GM21786 (cell line): ENCODE data around the gene CLN5.

Experiments
- ATAC-seq: cut with Tn5 transposase; IDR thresholded peaks from one replicate; pipeline ENCODE4 v1.9.1; 2021; ENCODE audit not compliant: unreplicated experiment

The CLN5 gene

GRCh38 chr13:77016888-77017623, 25.2 kb downstream of the CLN5 start:
- ATAC-seq = no peak

DNA sequence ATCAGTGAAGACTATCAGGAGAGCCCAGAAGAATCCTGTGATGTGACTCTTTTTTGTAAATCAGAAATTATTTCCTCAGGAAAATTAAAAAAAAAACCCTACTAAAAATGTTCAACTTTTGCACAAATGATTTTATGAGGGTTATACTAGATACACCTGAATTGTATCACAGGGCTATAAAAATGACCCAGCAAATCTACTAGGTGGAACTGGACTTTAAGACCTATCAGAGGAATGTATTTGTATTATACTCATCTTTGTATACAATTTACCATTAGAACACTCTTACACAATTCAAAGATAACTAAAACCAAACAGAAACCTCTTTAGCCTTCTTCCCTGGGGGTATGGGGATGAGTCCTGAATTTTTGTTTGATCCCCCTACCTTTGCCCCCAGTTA, 27.9 kb downstream of the CLN5 start:
- ATAC-seq = no peak

DNA sequence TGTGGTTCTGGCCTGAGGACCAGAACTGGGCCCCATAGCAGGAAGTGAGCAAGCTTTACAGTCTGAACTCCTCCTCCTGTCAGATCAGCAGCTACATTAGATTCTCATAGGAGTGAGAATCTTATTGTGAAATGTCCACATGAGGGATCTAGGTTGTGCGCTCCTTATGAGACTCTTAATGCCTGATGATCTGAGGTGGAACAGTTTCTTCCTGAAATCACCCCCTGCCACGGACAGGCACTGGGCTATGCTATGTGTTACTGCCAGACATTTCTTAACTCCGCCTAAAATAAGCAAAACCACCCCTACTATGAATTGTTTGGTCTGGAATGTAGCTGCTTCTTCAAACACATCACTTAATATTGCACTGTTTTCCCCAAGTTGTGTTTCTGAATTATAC, 30.5 kb downstream of the CLN5 start:
- ATAC-seq = no peak

DNA sequence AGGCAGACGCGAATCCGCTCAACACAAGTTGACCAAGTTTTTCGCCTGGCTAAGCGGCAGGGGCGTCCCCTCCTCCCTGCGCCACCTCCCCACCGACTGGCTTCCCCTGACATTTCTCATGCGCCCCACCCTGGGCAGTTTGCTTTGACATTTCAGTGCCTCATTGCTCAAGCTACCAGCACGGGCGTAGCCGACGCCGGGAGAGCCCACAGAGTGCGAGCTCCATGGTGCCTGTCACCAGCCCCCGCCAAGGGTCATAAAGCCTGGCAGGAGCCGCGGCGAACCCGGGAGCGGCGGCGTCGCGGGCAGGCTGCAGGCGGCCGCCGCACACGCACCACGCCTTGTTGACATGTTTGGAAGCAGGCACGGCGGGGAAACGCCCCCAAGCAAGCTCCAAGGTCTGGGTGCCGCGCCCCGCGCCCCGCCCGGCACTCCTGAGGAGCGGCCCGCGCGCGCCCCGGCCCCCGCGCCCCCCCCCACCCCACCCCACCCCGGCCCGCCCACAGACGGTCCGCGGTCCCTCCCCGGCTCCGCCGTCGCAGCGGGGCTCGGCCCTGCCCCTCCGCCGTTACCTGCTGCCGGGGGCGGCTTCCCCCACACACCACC, 34.5 kb downstream of the CLN5 start:
- peak; percentile 61 for ATAC-seq

DNA sequence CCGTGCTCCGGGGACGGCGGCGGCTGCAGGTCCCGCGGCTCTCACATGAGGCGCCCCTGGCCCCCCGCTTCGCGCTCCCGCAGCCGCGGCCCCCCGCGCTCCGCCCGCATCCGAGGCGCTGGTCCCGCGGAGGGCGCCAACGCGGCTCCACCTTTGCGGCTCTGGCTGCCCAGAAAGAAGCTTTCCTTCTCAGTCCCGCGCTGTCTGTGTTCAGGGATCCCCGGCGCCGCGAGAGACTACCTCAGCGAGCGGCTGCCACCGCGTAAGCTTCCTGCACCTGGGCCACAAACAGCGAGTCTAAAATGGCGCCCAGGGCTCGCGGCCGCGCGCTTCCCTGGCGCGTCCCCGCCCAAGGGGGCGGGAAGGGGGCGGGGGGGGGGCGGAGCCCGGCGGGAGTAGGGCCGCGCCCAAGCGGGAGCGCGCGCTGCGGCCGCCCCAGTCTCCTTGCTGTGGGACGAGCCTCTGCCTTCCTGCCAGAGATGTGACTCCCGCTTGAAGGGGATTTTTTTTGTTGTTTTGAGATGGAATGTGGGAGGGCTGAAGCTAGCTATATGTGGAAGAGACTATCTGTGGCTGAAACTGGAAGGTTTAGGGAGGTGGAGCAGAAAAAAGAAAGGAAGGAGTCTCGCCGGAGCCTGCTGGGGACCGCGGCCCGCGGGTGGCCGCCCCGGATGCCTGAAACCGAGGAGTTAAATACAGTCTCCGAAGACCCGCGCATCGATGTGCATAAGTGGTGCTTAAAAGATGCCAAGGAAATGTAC, 35.2 kb downstream of the CLN5 start, which contains the start of gene FBXL3:
Gene FBXL3 (minus strand): TSS at position 299 of the 761 bp plus-strand sequence. CDS start 5,299 bp downstream, outside the sequence.
- ATAC-seq = peak; percentile 51

GRCh38 chr13:77028202-77028601, 36.3 kb downstream of the CLN5 start:
- ATAC-seq = no peak

- ATAC-seq = no peak
Observed at GRCh38 chr13:77029436-77029835, 37.6 kb downstream of the CLN5 start.

- ATAC-seq = no peak
Observed at GRCh38 chr13:77031656-77032243, 39.9 kb downstream of the CLN5 start.

- no peak for ATAC-seq
Observed at GRCh38 chr13:77033717-77034302, 41.9 kb downstream of the CLN5 start.

DNA sequence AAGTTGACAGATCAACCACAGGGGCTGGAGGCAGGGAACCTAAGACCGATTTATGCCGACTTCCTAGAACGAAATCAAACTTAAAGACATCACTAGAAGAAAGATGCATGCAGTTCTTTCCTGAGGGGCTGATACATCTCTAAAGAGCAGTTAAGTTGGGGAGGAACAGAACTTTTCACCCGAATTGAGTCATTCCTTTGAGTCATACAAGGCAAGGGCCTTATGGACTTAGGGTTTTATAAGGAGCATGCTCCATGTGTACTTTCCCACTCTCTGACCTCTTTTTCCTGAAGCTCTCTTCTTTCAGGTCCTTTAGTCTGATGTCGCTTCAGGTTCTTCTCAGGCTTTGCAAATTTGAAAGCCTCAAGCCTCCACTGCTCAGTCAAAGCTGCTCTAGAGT, 43.0 kb downstream of the CLN5 start:
- no peak for ATAC-seq

DNA sequence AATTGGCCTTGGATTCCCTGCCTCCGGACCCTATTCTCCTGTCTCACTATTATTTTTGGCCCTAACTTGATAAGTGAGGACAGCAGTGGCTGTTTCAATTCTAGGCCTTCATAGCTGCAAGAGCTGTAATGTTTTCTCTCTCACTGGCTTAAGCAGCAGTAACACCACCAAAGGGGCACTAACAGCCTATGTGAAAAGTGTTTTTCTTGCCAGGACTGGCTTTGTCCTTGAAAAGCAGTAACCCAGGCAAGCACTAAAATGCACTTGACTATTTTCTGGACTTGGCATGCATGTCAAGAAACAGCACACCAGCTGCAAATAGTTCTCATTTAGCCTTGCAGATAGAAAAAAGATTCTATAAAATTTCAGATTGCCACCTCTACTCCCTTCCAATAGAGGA, 44.4 kb downstream of the CLN5 start:
- ATAC-seq = no peak

DNA sequence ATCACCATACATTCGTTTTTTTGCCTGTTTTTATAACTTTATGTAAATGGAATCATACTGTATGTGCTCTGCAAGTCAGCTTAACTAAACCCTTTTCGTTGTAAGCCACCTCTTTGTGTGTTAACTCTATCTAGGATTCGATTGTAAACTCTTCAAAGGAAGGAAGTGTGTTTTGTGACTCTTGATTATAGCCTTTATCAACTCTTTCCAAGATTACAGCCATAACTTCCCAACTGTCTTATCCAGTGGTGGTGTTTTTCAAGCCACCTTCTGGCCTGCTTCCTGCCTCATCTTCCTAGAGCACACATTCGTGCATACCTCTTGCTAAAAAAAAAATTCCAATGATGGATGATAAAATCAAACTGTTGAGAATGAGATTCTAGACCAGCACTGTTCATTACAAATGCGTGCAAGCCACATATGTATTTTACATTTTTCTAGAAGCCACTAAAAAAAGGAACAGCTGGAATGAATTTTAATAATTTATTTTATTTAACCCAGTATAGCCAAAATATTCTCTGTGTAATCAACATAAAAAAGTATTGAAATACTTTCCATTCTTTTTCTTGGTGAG, 47.1 kb downstream of the CLN5 start:
- no peak for ATAC-seq

DNA sequence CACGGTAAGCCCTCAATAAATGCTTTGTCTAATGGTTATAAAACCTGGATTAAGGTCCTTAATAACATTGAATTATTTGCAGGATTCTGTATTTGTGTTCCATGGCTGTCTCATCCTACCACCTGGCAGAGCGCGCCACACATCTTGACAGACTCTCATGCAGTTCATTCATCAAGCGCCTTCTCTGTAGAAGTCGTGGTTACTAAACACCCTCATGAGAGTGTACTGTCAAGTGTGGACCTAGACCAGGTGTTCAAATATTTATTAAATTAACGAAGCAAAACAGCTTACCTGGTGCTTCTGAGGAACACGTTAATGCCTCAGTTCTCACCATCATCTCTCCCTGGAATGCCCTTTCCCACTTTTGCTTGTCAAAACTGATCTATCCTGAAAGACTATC, 48.2 kb downstream of the CLN5 start:
- no peak for ATAC-seq

DNA sequence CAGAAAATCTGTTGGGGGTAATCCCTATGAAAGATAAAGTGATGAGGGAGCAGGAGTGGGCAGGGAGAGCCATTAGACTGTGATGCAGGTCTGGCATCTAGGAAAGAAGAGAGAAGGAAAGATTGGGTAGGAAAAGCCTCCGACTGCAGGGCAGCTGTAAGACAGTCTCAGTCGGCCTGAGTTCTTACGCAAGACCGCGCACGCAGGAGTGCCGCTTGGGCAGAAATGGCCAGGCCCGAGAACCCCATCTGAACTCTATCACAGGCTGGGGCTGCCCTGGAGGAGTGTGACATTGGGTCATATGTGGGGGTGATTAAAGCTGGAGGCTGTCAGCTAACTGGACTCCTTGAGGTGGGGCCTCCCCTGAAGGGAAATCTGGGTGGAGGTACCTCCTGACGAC, 49.0 kb downstream of the CLN5 start:
- ATAC-seq = no peak

- ATAC-seq = no peak
Observed at GRCh38 chr13:77042566-77043177, 50.8 kb downstream of the CLN5 start.

DNA sequence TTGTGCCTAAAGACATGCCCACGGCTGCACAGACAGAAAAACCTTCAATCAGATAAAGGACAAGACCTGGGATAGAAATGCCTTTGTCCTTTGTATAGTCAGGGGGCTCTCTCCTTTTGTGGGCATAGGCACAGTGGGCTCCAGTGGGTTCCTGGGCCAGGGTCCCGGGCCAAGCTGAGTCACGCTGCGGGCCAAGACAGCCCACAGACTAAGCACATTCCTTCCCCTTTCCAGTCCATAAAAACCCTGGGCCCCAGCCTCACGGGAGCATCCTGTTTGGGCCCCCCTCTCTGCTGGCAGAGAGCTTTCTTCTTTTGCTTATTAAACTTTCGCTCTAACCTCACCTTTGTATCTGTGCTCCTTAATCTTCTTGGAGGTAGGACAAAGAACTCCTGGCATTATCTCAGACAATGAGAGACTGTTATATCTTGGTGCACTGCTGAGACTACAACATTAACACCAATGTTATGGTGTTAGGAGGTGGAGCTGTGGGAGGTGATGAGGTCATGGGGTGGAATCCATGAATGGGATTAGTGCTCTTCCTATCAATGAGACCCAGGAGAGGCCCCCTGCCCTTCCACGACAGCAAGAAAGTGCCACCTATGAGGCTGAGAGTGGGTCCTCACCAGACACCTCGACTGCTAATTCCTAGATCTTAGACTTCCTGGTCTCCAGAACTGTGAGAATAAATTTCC, 55.9 kb downstream of the CLN5 start:
- ATAC-seq = no peak

DNA sequence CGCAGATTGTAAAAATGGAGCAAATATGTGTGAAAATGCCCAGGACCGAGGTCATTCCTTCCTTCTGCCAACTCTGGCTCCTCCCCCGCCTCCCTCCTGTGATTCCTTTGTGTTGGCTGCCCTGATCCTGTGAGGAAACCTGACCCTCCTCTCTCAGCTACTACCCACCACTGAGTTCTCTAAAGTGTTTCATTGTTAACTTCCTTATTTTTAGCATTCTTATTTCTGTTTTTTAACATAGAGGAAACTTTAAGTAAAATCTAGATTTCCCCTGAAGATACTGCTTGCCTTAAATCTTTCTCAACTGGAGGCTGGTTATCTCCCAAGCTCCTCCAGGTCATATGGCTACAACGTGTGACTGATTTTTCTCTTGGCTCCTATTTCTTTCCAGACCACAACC, 56.8 kb downstream of the CLN5 start:
- ATAC-seq = no peak

DNA sequence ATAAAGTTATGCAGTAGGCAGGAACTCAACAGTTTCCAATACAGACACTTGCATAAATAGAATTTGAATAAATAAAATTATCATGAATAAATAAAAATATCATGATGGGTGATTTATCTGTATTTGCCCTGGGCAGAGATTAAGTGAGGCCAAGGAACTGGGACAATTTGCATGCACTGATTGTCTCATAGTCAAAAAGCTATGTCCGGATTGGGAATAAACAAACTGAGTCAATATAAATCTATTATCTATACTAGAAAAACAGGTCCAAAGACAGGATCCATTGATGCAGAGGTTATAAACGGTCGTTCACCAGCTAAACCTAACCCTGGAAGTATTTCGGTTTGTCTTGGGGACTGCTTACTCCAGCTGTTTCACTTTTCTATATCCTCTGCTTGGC, 61.3 kb downstream of the CLN5 start:
- ATAC-seq = no peak
